IMR-90 (cell line): ENCODE measurements around the gene ZBTB47. TPM values are rescaled to one million over a fixed set of nuclear protein-coding genes. Genes with fewer than 3 reads are reported as not detected.

Experiments used
- ATAC-seq: fragments of 200-7000 bp; cut with Tn5 transposase; 2 replicates; pipeline ENCODE4 v1.9.1; 2020; ENCODE audit warnings: low read depth, mild to moderate bottlenecking, moderate library complexity
- BruUV-seq: library from RNA; stranded (reverse); fragments of 400-500 nt; replicated peaks from 2 replicates; lab custom pipeline; 2021; lab: Mats Ljungman, UMichigan
- CTCF ChIA-PET: fragments of 300-600 bp; formaldehyde crosslinking; extraction: SDS; loops from one replicate; lab custom pipeline; 2021; ENCODE audit warnings: antibody characterized with exemption; lab: Yijun Ruan, JAX
- POLR2A ChIA-PET: fragments of 300-600 bp; sonication (Branson Sonifier 250); formaldehyde crosslinking; loops from one replicate; lab custom pipeline; 2022; ENCODE audit warnings: antibody characterized with exemption; ENCODE audit not compliant: unreplicated experiment; lab: Charles Lee
- DNase-seq: peaks from one replicate; pipeline ENCODE4 v3.0.0; 2013
- H2AFZ ChIP-seq: replicated peaks from 2 replicates; pipeline ENCODE3; 2013; ENCODE audit warnings: low read length, mild to moderate bottlenecking; ENCODE audit not compliant: poor library complexity
- H2AK5ac ChIP-seq: 2 replicates; pipeline ENCODE4 v1.6.1; 2013; ENCODE audit warnings: low read depth, low read length, inconsistent platforms
- H2AK9ac ChIP-seq: replicated peaks from 2 replicates; pipeline ENCODE3; 2013; ENCODE audit warnings: mild to moderate bottlenecking, low read depth, low read length, moderate library complexity; ENCODE audit not compliant: poor library complexity
- H2BK120ac ChIP-seq: 2 replicates; pipeline ENCODE4 v1.6.1; 2013; ENCODE audit warnings: low read depth, low read length, inconsistent platforms
- H2BK15ac ChIP-seq: 3 replicates; pipeline ENCODE4 v1.6.1; 2013; ENCODE audit warnings: low read depth, low read length, inconsistent platforms
- H2BK20ac ChIP-seq: 2 replicates; pipeline ENCODE4 v1.6.1; 2013; ENCODE audit warnings: low read depth, mild to moderate bottlenecking, inconsistent platforms, low read length, moderate library complexity
- H2BK5ac ChIP-seq: 2 replicates; pipeline ENCODE4 v1.6.1; 2013; ENCODE audit warnings: mild to moderate bottlenecking, low read depth, low read length, inconsistent platforms; ENCODE audit not compliant: poor library complexity, severe bottlenecking
- H3K14ac ChIP-seq: replicated peaks from 2 replicates; pipeline ENCODE4 v1.6.1; 2013; ENCODE audit warnings: low read depth, low read length, inconsistent platforms
- H3K18ac ChIP-seq: 2 replicates; pipeline ENCODE4 v1.6.1; 2013; ENCODE audit warnings: low read depth, low read length, control low read depth
- H3K23ac ChIP-seq: 2 replicates; pipeline ENCODE4 v1.6.1; 2013; ENCODE audit warnings: low read depth, low read length, inconsistent platforms
- H3K27ac ChIP-seq: 2 replicates; pipeline ENCODE4 v1.5.1; 2013; ENCODE audit warnings: mild to moderate bottlenecking, control low read depth, low read length; ENCODE audit not compliant: insufficient read depth
- H3K27me3 ChIP-seq: 2 replicates; pipeline ENCODE4 v1.6.1; 2013; ENCODE audit warnings: low read length; ENCODE audit not compliant: control insufficient read depth, insufficient read depth
- H3K36me3 ChIP-seq: 2 replicates; pipeline ENCODE4 v1.6.1; 2013; ENCODE audit warnings: low read length, mixed read lengths; ENCODE audit not compliant: control insufficient read depth, insufficient read depth
- H3K4ac ChIP-seq: 2 replicates; pipeline ENCODE4 v1.6.1; 2013; ENCODE audit warnings: low read depth, low read length, inconsistent platforms
- H3K4me1 ChIP-seq: 2 replicates; pipeline ENCODE4 v1.6.1; 2013; ENCODE audit warnings: low read length, mixed read lengths; ENCODE audit not compliant: control insufficient read depth, insufficient read depth
- H3K4me2 ChIP-seq: 2 replicates; pipeline ENCODE4 v1.6.1; 2013; ENCODE audit warnings: low read depth, mild to moderate bottlenecking, control low read depth, low read length, moderate library complexity
- H3K4me3 ChIP-seq: 2 replicates; pipeline ENCODE4 v1.5.1; 2013; ENCODE audit warnings: low read depth, mild to moderate bottlenecking, control low read depth, low read length, moderate library complexity; ENCODE audit not compliant: insufficient read depth
- H3K56ac ChIP-seq: 2 replicates; pipeline ENCODE4 v1.6.1; 2013; ENCODE audit warnings: low read length, inconsistent platforms; ENCODE audit not compliant: insufficient read depth; ENCODE audit errors: extremely low read depth
- H3K79me1 ChIP-seq, 2 experiments: 2 replicates each; pipeline ENCODE4 v1.6.1; 2013; ENCODE audit warnings: low read length in 2 of 2, inconsistent platforms in 1 of 2, low read depth in 1 of 2
- H3K9ac ChIP-seq: 2 replicates; pipeline ENCODE4 v1.6.1; 2013; ENCODE audit warnings: low read depth, low read length, control low read depth
- H3K9me1 ChIP-seq: 2 replicates; pipeline ENCODE4 v1.6.1; 2013; ENCODE audit warnings: low read length, inconsistent platforms; ENCODE audit not compliant: insufficient read depth
- H3K9me3 ChIP-seq: 2 replicates; pipeline ENCODE4 v1.6.1; 2013; ENCODE audit warnings: low read length; ENCODE audit not compliant: control insufficient read depth, insufficient read depth
- H4K20me1 ChIP-seq: 2 replicates; pipeline ENCODE4 v1.6.1; 2013; ENCODE audit warnings: low read length, inconsistent platforms; ENCODE audit not compliant: insufficient read depth
- H4K5ac ChIP-seq: 2 replicates; pipeline ENCODE4 v1.6.1; 2013; ENCODE audit warnings: mild to moderate bottlenecking, low read depth, low read length, control low read depth
- H4K8ac ChIP-seq, 2 experiments: 2 replicates each; pipeline ENCODE4 v1.6.1; 2013; ENCODE audit warnings: low read depth in 2 of 2, low read length in 2 of 2, control low read depth in 1 of 2, inconsistent platforms in 1 of 2
- H4K91ac ChIP-seq: 2 replicates; pipeline ENCODE4 v1.6.1; 2013; ENCODE audit warnings: low read depth, low read length, inconsistent platforms; ENCODE audit not compliant: insufficient read depth
- BHLHE40 ChIP-seq: fragments of 150-350 bp; IDR thresholded peaks from 2 replicates; pipeline ENCODE4 v1.6.1; 2016; ENCODE audit warnings: mild to moderate bottlenecking, low read depth, low read length
- CEBPB ChIP-seq: IDR thresholded peaks from 2 replicates; pipeline ENCODE4 v1.6.1; 2012; ENCODE audit warnings: low read depth, low read length, improper control_type of control experiment
- CHD1 ChIP-seq: IDR thresholded peaks from 2 replicates; pipeline ENCODE4 v1.6.1; 2012; ENCODE audit warnings: low read depth, low read length, improper control_type of control experiment
- FOS ChIP-seq: fragments of 150-350 bp; IDR thresholded peaks from 2 replicates; pipeline ENCODE4 v1.6.1; 2016; ENCODE audit warnings: low read depth, low read length
- MAFK ChIP-seq: IDR thresholded peaks from 2 replicates; pipeline ENCODE4 v1.6.1; 2012; ENCODE audit warnings: low read depth, low read length, improper control_type of control experiment
- MAZ ChIP-seq: IDR thresholded peaks from 2 replicates; pipeline ENCODE4 v1.6.1; 2012; ENCODE audit warnings: low read depth, mild to moderate bottlenecking, low read length, improper control_type of control experiment, moderate library complexity, borderline replicate concordance
- MXI1 ChIP-seq: IDR thresholded peaks from 2 replicates; pipeline ENCODE4 v1.6.1; 2012; ENCODE audit warnings: low read depth, mild to moderate bottlenecking, low read length, moderate library complexity, borderline replicate concordance
- POLR2A ChIP-seq: IDR thresholded peaks from 2 replicates; pipeline ENCODE4 v1.6.1; 2012; ENCODE audit warnings: mild to moderate bottlenecking, low read depth, low read length
- RCOR1 ChIP-seq: IDR thresholded peaks from 2 replicates; pipeline ENCODE4 v1.6.1; 2012; ENCODE audit warnings: mild to moderate bottlenecking, low read length, improper control_type of control experiment; ENCODE audit not compliant: insufficient replicate concordance
- RFX5 ChIP-seq: IDR thresholded peaks from 2 replicates; pipeline ENCODE4 v1.8.0; 2012; ENCODE audit warnings: low read depth, mild to moderate bottlenecking, low read length, moderate library complexity
- WGBS, 2 experiments: methylation state at CpG; one replicate each; pipeline versions ENCODE4 v1.1.5 to v1.1.7; 2013; ENCODE audit warnings: missing lambda C conversion rate in 2 of 2; ENCODE audit not compliant: insufficient read length in 1 of 2; ENCODE audit errors: extremely low coverage in 2 of 2; 5-methylcytosine and 5-hydroxymethylcytosine counted together
- dilution Hi-C: fragments of 300-500 bp; cut with HindIII; formaldehyde crosslinking; loops from one replicate; pipeline ENCODE4 v1.14.3; 2018; ENCODE audit warnings: low sequenced_read_pairs; ENCODE audit not compliant: unreplicated experiment
- in situ Hi-C: fragments of 300-500 bp; cut with MboI; formaldehyde crosslinking; loops from 3 replicates; pipeline ENCODE4 v1.14.3; 2019; ENCODE audit warnings: low sequenced_read_pairs, inconsistent platforms, mixed read lengths
- intact Hi-C: fragments of 100-400 bp; cut with micrococcal nuclease; formaldehyde crosslinking; loops from 2 replicates; pipeline ENCODE4 v1.10.0; 2022
- polyA plus RNA-seq, 3 experiments: library from polyadenylated mRNA; depleted of rRNA; stranded (reverse); fragments of >200 nt; gene quantifications; 2 replicates each; pipeline ENCODE4 v1.2.3, GENCODE V29; 2012; ENCODE audit warnings: low replicate concordance in 1 of 3
- total RNA-seq: library from RNA; depleted of rRNA; stranded (reverse); fragments of >200 nt; gene quantifications from 2 replicates; pipeline ENCODE4 v1.2.3, GENCODE V29; 2012
- TF ChIP-seq, protein P1 (sequence below): conservative IDR thresholded peaks from 2 replicates; pipeline ENCODE4 v1.5.1; 2012; ENCODE audit warnings: mild to moderate bottlenecking, low read depth, low read length, improper control_type of control experiment
- TF ChIP-seq, protein P2 (sequence below): fragments of 150-350 bp; IDR thresholded peaks from 2 replicates; pipeline ENCODE4 v1.6.1; 2016; ENCODE audit warnings: low read depth, mild to moderate bottlenecking, low read length, moderate library complexity, borderline replicate concordance

Gene ZBTB47
- total and polyA plus RNA-seq, 2 of the 4 experiments (the other 2 are of a cell fraction): 10.9 to 16.8 TPM

DNA sequence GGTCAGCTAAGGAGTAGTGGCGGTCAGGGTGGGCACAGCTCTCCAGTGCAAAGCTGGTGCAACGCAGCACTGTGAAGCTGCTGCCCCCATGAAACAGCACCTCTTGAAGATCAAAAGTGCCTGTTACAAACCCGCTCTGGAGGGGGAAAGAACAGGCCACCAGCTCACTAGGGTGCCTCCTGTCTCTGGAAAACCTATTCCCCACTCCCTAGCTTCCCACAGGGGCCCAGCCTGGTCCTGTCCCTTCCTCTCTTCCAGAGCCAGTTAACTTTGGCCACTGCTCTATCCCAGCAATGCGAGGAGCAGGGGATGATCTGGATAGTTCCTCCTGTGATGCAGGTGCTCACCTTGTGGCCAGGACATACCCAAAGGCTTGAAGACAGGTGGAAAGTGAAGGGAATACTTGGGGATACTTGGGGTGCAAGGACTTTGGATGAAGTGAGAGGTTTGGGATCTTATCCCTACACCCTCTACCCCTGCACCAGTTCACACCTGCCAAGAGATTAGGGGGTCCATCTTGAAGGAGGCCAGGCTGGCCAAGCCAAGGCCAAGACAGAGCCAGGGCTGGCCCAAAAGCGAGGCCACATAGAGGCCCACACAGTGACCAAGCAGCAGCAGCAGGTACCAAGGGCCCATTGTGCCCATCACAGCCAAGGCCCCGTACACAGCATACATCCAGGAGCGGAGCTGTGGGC is 44.9 kb downstream of the ZBTB47 start:
- Histone ChIP-seq H4K20me1 (no peaks in the 10 kb centered on the region; the same call in 1 of the 2 replicates), H3K36me3 (no peaks in the 10 kb centered on the region), H3K14ac (no peak overlapping the region), H2BK120ac (no peak overlapping the region), H2BK20ac (no peak overlapping the region), H3K9me1 (no peaks in the 10 kb centered on the region; the same call in 1 of the 2 replicates), H2BK15ac (no peak overlapping the region), H3K23ac (no peak overlapping the region), H2BK5ac (no peak overlapping the region), H2AK9ac (no peak overlapping the region), H3K9me3 (no peaks in the 10 kb centered on the region), H3K4me2 (no peak overlapping the region), H3K79me1 (no peaks in the 10 kb centered on the region), H3K9ac (no peak overlapping the region), H3K56ac (no peak overlapping the region), H3K4ac (no peak overlapping the region), H3K4me1 (no peaks in the 10 kb centered on the region), H3K4me3 (no peak overlapping the region), H4K5ac (no peak overlapping the region), H2AFZ (no peak overlapping the region), H4K8ac (no peak overlapping the region), H3K27me3 (peaks cover 48% of the 10 kb centered on the region; the same call in 1 of the 2 replicates), H3K27ac (no peak overlapping the region), H2AK5ac (no peak overlapping the region), H3K18ac (no peak overlapping the region), H4K91ac (no peak overlapping the region)
- WGBS, 2 experiments: 100% methylated on average over 4 of the region's 7 CpGs; no CpG with 5 or more reads in 1 of the 2 experiments
- BruUV-seq: no TSS peak
- DNase-seq (no peak), ATAC-seq (no peak)
- no peak for TF ChIP-seq CEBPB
- no peak for TF ChIP-seq RFX5
- no peak for TF ChIP-seq RCOR1
- no peak for TF ChIP-seq POLR2A
- TF ChIP-seq CHD1: no peak
- TF ChIP-seq, protein P1, sequence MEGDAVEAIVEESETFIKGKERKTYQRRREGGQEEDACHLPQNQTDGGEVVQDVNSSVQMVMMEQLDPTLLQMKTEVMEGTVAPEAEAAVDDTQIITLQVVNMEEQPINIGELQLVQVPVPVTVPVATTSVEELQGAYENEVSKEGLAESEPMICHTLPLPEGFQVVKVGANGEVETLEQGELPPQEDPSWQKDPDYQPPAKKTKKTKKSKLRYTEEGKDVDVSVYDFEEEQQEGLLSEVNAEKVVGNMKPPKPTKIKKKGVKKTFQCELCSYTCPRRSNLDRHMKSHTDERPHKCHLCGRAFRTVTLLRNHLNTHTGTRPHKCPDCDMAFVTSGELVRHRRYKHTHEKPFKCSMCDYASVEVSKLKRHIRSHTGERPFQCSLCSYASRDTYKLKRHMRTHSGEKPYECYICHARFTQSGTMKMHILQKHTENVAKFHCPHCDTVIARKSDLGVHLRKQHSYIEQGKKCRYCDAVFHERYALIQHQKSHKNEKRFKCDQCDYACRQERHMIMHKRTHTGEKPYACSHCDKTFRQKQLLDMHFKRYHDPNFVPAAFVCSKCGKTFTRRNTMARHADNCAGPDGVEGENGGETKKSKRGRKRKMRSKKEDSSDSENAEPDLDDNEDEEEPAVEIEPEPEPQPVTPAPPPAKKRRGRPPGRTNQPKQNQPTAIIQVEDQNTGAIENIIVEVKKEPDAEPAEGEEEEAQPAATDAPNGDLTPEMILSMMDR: no peak
- TF ChIP-seq, protein P2, sequence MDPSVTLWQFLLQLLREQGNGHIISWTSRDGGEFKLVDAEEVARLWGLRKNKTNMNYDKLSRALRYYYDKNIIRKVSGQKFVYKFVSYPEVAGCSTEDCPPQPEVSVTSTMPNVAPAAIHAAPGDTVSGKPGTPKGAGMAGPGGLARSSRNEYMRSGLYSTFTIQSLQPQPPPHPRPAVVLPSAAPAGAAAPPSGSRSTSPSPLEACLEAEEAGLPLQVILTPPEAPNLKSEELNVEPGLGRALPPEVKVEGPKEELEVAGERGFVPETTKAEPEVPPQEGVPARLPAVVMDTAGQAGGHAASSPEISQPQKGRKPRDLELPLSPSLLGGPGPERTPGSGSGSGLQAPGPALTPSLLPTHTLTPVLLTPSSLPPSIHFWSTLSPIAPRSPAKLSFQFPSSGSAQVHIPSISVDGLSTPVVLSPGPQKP: no peak
- TF ChIP-seq MXI1: no peak
- TF ChIP-seq MAFK: no peak
- TF ChIP-seq BHLHE40: no peak
- TF ChIP-seq FOS: no peak
- TF ChIP-seq MAZ: no peak
- dilution Hi-C loops: no loop called here
- intact Hi-C loops: no loop called here
- in situ Hi-C loops: no loop called here
- CTCF ChIA-PET: no interaction called here
- POLR2A ChIA-PET: no interaction called here
